Measurements from ENCODE around the gene SAA1.
"Not testable (repeated sequence)": the region's sequence is repeated elsewhere in the genome, so short reads cannot be mapped to it uniquely, and the experiment has no call there.

SAA1 gene

DNA sequence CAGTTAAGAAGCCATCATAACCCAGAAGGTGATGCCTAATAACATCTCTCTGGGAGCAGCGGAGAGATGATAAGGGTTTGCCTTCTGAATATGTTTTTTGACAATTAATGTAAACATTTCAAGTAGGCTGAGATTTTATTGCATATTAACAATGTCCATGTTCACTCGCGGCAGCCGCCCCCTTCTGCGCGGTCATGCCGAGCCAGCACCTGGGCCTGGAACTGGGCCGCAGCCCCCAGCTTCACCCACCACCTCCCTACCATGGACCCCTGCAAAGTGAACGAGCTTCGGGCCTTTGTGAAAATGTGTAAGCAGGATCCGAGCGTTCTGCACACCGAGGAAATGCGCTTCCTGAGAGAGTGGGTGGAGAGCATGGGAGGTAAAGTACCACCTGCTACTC lies 4.3 kb upstream of the SAA1 start:
- no peak for DNase-seq

DNA sequence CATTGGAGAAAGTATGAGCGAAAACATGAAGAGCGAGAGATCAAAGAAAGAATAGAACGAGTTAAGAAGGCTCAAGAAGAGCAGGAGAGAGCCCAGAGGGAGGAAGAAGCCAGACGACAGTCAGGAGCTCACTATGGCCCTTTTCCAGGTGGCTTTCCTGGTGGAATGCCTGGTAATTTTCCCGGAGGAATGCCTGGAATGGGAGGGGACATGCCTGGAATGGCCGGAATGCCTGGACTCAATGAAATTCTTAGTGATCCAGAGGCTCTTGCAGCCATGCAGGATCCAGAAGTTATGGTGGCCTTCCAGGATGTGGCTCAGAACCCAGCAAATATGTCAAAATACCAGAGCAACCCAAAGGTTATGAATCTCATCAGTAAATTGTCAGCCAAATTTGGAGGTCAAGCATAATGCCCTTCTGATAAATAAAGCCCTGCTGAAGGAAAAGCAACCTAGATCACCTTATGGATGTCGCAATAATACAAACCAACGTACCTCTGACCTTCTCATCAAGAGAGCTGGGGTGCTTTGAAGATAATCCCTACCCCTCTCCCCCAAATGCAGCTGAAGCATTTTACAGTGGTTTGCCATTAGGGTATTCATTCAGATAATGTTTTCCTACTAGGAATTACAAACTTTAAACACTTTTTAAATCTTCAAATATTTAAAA lies 3.2 kb upstream of the SAA1 start:
- DNase-seq: not testable (repeated sequence)

DNA sequence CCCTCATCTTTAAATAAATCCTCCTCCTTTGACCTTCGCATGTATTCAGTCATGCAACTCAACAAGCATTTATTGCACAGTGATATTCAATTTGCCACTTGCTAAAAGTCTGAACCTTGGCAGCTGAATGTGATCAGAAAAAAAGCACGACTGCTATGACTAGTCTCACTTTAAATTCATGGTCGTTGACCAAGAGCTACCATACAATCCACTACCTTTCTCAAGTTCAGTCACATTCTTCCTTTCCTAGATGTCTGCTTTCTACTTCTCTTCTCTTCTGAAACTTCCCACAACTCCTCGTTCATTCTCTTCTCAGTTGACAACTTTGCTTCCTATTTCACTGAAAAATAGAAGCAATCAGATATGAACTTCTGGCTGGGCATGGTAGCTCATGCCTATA lies 2.0 kb upstream of the SAA1 start:
- no peak for DNase-seq

DNA sequence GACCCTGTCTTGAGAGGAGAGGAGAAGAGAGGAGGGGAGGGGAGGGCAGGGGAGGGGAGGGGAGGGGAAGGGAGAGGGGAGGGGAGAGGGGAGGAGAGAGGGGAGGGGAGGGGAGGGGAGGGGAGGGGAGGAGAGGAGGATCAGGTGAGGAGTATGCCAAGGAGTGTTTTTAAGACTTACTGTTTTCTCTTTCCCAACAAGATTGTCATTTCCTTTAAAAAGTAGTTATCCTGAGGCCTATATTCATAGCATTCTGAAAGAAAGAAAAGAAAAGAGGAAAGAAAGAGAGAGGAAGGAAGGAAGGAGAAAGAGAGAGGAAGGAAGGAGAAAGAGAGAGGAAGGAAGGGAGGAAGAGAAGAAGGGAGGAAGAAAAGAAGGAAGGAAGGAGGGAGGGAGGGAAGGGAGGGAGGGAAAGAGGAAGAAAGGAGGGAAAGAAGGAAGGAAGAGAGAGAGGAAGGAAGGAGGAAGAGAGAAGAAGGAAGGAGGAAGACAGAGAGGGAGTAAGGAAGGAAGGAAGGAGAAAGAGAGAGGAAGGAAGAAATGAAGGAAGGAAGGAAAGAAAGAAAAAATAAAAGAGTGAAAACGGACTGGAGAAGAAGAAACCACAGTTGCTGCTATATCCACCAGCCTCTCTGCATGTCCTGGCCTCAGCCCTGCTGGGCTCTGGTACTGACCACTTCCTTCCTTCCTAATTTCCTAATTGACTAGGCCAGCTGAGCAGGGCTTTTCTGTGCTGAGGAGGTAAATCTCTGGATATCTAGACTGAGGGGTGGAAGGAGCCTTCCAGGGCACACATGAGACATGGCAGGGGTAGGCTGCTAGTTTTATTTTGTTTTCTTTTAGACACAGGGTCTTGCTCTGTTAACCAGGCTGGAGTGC lies 1.1 kb upstream of the SAA1 start:
- DNase-seq: no peak

DNA sequence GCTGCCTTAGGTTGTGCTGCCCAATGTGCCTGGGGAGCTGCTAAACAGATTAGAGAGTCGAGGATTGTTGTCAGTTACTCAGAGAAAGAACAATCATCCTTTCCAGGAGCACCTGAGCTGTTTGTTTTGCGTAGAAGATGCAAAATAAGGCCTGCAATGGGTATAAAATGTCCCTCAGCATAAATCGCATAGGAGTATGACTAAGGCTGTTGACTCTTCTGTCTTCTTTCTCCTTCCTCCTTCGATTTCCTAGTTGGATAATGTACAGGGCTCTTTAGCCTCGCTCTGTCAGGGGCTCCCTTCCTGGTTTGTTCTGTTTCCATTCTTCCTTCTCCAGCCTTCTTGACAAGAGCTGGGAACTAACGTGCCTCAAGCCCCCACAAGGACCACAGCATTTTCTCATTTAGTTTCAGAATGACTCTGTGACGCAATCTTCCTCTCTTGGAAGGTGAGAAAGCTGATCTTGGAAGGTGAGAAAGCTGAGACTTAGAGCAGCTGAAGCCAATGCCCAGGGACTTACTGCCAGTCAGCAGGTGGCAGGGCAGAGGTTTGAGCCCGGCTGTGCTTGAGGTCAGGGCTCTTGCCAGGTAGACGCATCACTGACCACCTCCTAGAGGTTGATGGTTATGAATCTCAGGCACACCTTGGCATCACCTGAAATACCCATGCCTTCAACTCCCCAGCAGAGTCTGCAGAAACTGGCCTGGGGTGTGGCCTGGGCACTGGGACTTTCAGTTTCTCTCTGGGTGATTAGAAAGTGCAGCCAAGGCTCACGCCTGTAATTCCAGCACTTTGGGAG lies 1.5 kb downstream of the SAA1 start:
- DNase-seq: not testable (repeated sequence)

DNA sequence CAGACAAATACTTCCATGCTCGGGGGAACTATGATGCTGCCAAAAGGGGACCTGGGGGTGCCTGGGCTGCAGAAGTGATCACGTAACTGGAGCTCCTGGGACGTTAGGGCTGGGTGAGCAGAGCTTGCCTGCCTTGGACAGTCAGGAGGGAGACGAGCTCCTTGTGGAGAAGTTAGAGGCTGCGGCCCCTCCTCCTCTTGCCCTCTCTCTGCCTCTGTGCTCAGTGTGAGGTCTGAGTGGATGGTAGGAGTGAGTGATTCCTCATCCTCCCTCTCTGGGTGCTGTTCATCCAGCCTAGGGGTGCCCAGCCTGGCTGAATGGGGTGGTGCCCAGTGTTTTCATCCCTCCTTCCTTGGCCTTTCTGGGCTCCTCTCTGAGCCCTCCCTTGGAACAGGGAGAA lies 3.2 kb downstream of the SAA1 start:
- DNase-seq: not testable (repeated sequence)

DNA sequence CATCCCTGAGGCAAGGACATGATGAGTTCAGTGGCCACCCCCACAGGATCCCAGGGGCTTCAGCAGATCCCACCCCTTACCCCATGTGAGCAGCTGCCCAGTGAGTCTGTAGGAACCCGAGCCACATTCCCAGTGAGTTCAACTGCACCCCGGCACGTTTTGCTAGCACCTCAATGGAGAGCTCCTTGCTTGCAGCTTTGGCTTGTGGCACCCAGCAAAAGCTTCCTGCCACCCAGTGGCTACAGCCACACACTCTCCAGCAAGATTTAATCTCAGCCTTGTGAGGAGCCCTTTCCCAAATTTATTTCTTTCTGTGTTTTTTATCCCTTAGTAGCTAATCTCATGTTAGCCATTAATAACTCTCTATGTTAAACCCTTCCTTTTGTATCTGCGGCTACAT lies 4.0 kb downstream of the SAA1 start:
- no peak for DNase-seq

DNA sequence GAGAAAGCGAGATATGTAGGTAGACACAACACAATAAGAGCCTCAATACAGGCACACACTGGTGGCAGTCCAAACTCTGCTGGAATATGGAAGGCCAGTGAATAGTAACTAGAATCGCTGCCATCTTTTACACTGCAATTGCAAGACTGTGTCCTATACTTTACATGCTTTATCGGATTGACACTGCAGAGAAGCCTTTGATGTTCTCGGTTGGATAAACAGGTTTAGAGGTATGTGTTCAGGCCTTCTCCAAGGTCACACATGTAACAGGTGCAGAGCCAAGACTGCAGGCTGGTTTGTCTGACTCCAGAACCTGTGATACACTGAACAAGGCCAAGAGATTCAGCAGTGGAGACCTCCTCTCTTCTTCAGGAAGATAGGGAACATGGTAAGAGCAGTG lies 5.1 kb downstream of the SAA1 start:
- no peak for DNase-seq

DNA sequence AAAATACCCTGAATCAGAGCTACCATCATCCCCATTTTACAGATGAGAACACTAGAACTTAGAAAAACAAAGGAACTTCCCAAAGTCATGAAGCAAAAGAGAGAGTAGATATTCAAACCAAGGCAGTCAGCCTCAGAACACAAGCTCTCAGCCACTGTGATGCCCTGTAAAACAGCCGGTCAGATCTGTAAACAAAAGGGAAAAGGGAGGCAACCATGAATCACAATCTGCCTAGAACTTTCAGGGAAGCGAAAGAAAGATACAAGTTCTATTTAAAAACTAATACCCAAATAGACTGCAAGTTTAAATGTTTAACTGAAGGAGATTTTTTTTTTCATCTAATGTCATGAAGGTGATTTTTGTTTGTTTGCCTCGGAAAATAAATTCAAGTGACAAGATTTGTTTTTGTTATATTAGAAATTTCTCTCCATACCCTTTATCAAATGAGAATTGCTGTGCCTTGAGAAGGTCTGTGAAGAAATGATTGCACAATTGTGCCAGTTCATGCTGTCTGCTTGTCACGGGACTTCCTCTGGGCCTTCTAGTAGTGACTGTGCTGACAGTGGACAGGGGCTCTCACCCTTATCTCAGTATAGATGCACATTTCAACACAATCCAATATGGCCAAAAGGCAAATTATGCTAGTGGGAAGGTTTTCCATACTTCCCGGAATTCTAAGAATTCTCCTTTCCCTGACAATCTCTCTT lies 11.7 kb downstream of the SAA1 start:
- DNase-seq: peak; percentile 75

DNA sequence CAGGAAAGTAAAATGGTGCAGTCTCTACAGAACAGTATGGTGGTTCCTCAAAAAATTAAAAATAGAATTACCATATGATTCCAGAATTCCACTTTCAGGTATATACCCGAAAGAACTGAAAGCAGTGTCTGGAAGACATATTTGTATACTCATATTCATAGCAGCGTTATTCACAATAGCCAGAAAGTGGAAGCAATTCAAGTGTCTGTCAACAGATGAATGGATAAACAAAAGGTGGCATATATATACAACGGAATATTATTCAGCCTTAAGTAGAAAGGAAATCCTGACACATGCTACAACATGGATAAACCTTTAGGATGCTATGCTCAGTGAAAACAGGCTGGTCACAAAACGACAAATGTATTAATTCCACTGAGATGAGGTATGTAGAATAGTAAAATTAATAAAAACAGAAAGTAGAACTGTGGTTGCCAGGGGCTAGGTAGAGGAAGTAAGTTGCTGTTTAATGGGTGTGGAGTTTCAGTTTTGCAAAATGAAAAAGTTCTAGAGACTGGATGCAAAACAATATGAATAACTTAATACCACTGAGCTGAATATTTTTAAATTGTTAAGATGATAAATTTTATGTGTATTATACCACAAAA lies 14.5 kb downstream of the SAA1 start:
- DNase-seq: no peak

DNA sequence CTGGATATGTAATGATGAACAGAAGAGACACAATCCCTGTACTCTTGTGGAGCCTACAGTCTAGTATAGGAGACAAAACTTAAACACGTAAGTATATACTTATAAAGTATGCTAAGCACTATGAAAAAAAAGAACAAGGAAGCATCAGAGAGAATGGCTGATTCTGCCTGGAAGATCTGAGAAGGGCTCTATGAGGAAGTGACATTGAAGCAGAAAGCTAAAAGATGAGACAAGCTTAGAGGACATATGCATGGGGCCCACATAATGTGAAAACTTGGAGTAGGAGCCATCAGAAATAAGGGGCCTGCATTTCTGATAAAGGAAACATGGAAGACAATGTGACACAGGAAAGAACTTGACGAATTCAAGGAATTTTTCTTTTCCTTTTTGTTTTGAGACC lies 16.6 kb downstream of the SAA1 start:
- no peak for DNase-seq

DNA sequence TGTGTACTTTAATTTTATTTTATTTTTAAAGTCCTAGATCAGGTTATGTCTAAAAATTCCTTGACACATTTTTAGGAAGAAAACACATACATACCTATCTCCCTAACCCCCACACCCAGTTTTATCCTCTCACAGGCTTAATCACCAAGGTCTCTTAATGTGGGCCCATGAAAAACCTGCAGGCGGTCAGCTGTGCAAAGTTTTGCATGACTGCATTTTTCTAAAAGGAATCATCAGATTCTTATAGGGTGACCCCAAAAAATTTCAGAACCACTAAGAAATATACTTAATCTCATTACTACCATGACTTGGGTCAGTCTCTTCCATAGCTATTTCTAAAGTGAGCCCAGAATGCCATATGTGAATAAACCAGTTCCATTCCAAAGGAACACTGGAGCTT lies 19.8 kb downstream of the SAA1 start:
- no peak for DNase-seq

DNA sequence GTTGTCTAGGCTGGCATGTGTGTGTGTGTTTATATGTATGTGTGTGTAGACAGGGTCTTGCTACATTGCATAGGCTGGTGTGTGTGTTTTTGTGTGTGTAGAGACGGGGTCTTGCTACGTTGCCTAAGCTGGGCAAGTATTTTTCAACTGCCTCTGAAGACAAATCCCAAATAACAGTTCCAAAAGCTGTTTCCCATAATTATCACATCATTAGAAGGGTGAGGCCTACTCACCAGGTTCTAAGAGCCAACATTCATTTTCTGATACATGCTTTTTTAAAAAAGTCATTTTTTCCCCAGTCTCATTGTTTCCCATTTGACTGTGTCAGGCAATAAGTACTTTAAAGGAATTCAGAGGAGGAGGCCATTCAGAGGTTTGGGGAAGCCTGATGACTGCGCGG lies 22.8 kb downstream of the SAA1 start:
- no peak for DNase-seq

DNA sequence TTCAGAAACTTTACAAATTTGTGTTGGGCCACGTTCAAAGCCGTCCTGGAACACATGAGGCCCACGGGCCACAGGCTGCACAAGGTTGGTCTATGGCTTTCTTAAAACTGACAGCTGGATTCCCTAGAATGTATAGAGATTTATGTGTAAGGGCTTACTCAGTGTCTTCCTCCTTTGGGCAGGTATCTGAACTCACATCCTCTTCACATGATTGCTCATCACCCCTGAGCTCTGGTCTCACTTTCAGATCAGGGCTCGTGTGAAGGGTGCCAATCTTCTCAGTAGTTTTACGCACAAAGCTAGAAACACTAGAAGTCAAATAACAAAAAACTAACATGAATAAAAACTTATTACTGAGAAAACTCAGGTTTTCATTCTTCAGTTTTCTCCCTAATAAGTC lies 28.8 kb downstream of the SAA1 start:
- DNase-seq: no peak

DNA sequence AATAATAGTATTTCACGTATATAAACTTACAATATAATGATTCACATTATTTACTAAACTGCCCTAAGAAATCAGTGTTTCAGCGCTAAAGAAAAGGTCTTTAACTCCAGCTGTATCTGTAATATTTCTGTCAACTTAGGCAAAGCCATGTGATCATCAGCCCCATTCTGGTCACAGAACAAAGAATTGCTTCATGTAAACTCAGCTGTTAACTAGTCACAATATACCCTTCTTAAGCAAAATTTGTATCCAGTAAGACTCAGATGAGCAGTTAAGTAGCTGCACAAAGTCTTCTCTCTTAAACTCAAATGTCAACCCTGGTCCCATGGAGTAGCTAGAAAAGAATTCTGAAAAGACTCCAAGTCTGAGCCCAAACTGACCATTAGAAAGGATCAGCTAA lies 29.3 kb downstream of the SAA1 start:
- no peak for DNase-seq

DNA sequence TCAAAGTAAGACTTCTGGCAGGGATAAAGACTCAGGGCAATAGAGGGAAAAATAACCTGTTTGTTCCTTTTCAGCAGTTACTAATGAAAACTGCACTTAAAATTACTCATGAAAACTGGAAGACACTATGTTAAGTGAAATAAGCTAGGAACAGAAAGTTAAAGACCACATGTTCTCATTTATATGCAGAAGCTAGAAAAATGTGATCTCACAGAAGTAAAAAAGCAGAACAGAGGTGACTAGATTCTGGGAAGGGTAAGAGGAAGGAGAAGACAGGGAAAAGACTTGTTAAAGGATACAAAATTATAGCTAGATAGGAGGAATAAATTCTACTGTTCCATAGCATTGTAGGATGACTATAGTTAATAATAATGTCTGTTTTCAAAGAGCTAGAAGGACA lies 33.7 kb downstream of the SAA1 start:
- no peak for DNase-seq

DNA sequence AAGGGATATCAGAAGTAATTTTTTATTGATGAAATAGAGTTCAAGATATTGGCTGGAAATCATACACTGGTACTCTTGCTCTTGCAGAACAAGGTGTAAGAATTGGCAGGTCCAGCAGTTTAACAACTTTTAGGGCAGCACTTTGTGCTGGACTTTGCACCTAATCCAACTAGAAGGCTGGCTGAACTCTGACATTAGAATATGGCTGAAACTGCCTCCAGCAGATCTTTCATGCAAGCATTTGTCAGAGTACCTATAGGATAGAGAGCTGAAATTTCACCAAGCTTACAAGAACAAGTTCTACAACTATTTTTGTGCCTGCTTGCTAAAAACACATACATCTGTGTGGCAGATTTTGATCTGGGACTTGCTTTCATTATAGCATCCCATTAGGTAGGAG lies 38.7 kb downstream of the SAA1 start:
- DNase-seq: no peak

DNA sequence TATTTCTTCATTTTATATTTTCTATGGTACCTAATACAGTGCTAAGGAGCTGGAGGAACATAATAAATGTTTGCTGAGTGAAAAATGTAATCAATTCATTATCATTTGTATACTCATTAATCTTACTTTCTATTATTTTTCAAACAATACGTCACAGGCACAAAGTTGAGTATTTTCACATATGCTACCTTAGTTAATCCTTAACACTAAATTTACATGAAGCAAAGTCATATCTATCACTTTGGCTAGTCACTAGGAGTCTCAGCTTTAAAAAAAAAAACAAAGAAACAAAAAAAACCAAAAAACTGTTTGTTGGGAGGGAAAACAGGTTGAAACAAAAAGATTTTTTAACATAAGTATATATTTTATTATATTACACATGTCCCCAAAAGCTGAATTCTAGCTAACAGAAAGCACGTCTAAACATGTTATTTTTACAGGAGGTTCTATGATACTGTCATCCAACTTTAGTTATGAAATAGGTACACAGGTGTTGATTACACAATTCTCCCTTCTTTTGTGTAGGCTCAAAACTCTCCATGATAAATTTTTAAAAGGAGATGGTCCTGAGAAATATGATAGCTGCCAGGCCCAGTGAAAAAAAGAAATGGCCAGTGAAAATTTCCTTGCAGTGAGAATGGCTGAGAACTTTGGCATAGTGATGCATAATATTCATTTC lies 41.5 kb downstream of the SAA1 start:
- no peak for DNase-seq

DNA sequence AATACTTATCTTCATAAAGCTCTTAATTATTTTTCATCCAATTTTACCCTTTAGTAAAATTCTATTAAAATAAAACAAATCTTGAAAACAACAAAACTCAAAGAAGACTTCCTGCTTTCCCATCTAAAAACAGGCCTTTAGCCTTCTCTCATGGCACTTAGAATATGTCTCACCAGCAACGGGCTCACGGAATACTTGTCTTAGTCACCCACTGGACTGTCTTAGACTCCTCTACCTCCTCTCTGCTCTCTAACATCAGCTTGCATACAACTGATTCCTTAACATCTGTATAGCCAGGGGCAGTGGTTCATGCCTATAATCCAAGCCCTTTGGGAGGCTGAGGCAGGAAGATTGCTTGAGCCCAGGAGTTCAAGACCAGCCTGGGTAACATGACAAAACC lies 42.2 kb downstream of the SAA1 start:
- DNase-seq: no peak

DNA sequence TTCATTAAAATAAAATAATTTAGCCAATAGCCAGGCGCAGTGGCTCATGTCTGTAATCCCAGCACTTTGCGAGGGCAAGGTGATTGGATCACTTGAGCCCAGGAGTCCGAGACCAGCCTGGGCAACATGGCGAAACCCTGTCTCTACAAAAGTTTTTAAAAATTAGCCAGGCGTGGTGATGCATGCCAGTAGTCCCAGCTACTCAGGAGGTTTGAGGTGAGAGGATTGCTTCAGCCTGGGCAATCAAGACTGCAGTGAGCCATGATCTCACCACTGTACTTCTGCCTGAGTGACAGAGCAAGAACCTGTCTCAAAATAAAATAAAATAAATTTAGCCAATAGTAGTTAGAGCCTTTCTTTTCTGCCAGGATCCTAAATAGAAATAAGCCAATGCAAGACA lies 43.6 kb downstream of the SAA1 start:
- DNase-seq: no peak

DNA sequence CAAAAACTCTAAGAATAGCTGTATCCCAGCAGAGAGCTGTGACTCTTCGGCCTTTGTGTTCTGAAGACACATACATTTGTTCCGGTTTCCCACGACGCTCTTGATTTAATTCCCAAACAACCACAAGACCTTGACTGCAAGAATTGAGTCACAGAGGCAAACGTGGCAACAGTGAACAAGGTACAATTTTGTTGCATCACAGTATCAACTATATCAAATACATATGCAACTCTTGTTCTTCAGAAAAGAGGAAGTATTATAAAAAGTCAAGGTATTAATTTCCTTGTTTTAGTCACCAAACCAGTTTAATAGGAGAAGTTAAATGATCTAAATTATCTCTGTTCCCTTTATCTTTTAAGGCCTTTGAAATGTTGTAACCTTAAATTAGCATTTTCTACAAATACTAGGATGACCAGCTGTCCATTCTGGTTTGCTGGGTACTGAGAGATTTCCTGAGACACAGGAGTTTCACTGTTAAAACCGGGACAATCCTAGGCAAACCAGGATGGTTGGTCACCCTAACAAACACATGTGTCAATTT lies 44.8 kb downstream of the SAA1 start:
- DNase-seq: peak; percentile 40

DNA sequence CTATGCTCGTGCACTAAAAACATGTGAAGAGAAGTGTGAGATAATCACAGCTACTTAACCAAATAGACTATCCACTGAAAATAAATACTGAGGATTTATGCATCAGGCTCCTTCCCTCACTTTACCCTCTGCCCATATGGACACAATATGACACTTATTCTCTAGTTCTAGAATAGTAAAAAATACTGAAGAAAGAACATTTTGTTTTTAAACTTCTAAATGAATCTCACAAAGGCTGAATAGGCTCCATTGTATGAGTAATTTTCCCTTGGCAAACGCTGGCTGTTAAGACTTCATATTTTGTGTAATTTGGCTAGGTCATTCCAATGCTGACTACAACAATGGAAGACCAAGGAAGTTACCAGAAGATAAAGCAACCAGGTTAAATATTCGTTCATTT lies 45.9 kb downstream of the SAA1 start:
- no peak for DNase-seq
